Gastrocnemius medialis (tissue), 4 donors: ENCODE results near the gene TTC28.

Experiments
- POLR2A ChIP-seq, 2 donors: fragments of 450-650 bp; IDR thresholded peaks; one replicate each; pipeline ENCODE4 v1.6.1; 2017; ENCODE audit warnings: antibody characterized with exemption in 2 of 2, mild to moderate bottlenecking in 2 of 2, moderate library complexity in 2 of 2
- TF ChIP-seq, protein P1 (sequence below), 5 experiments: fragments of 450-650 bp in 3 of 5; fragments of 200-600 bp in 2 of 5; sonication (generic) in 2 of 5; IDR thresholded peaks in 4 of 5; conservative IDR thresholded peaks in 1 of 5; 1 replicate in 4 of 5; 2 replicates in 1 of 5; pipeline ENCODE4 v1.5.1; 2016 to 2019; ENCODE audit warnings: antibody characterized with exemption in 5 of 5, mild to moderate bottlenecking in 3 of 5, moderate library complexity in 3 of 5

GRCh38 chr22:28244757-28245156 is 434.9 kb downstream of the TTC28 start:
- TF ChIP-seq, protein P1, sequence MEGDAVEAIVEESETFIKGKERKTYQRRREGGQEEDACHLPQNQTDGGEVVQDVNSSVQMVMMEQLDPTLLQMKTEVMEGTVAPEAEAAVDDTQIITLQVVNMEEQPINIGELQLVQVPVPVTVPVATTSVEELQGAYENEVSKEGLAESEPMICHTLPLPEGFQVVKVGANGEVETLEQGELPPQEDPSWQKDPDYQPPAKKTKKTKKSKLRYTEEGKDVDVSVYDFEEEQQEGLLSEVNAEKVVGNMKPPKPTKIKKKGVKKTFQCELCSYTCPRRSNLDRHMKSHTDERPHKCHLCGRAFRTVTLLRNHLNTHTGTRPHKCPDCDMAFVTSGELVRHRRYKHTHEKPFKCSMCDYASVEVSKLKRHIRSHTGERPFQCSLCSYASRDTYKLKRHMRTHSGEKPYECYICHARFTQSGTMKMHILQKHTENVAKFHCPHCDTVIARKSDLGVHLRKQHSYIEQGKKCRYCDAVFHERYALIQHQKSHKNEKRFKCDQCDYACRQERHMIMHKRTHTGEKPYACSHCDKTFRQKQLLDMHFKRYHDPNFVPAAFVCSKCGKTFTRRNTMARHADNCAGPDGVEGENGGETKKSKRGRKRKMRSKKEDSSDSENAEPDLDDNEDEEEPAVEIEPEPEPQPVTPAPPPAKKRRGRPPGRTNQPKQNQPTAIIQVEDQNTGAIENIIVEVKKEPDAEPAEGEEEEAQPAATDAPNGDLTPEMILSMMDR (IDR thresholded peaks at IDR 0.05 in 4 of 5, conservative IDR thresholded peaks at IDR 0.05 in 1 of 5) = no peak
- no peak for TF ChIP-seq POLR2A (IDR thresholded peaks at IDR 0.05)
